ENCODE data around the gene SNRNP70. TPM values are rescaled to one million over a fixed set of nuclear protein-coding genes. Genes with fewer than 3 reads are reported as not detected.

The SNRNP70 gene
- total and polyA plus RNA-seq, 2 of the 13 experiments (the other 11 are each of a cell fraction or from before 2014, with no cell fraction given): 150 to 210 TPM

DNA sequence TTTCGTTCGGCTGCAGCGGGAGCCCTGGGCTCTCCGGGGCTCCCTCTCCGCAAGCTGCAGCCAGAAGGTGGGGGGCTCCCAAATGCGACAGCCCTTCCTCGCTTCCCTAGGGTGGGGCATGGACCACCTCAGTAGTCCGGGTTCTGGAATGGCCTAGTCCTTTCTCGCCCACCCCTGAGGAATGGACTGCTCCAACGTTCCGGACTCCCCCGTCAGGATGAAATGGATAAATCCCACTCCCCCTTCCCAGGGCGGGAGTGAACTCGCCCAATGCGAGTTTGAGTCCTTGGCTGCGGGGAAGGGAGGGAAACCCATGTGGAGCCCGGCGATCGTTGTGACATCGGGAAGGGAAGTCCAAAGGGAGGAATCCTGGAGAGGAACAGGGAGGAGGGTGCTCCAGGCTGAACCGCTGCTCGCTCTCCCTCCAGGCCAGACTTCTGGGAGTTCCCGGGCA is 64.4 kb downstream of the SNRNP70 start (continued):
- no peak for TF ChIP-seq ZNF552 (CRISPR knock-in tag; IDR thresholded peaks at IDR 0.05; ENCODE audit: borderline replicate concordance)
- TF ChIP-seq ZNF430 (CRISPR knock-in tag; IDR thresholded peaks at IDR 0.05): peak; percentile 41; the same call in 1 of the 2 replicates
- TF ChIP-seq YEATS2 (CRISPR knock-in tag; IDR thresholded peaks at IDR 0.05; ENCODE audit: borderline replicate concordance): peak; percentile 2; the same call in 1 of the 2 replicates
- TF ChIP-seq ZNF605 (CRISPR knock-in tag; IDR thresholded peaks at IDR 0.05): peak; percentile 67; the same call in 1 of the 2 replicates
- peak; percentile 37 for TF ChIP-seq PHF8 (CRISPR knock-in tag; IDR thresholded peaks at IDR 0.05)
- peak; percentile 36; the same call in 1 of the 2 replicates for TF ChIP-seq DMAP1 (CRISPR knock-in tag; IDR thresholded peaks at IDR 0.05)

GRCh38 chr19:49150106-49150943 is 65.1 kb downstream of the SNRNP70 start:
- CTCF ChIA-PET (ENCODE audit: low intra/inter-chr PET ratio, low total read pairs): no interaction called here
- DNase-seq (ENCODE audit: low spot score): peak; percentile 76
- Histone ChIP-seq H2AFZ (ENCODE audit: low read length) (no peak overlapping the region), H3K36me3 (replicated peaks in 1 of 2; ENCODE audit: control insufficient read depth in 1 of 2, insufficient read depth in 2 of 2, low read length in 2 of 2) (no peaks in the 10 kb centered on the region), H3K79me2 (ENCODE audit: insufficient read depth, low read length) (no peaks in the 10 kb centered on the region), H3K27me3 (ENCODE audit: control insufficient read depth in 1 of 2, insufficient read depth in 2 of 2, low read length in 2 of 2) (no peaks in the 10 kb centered on the region; a peak in 2 of 5 replicates), H3K9ac (ENCODE audit: insufficient read depth, low read depth, low read length) (peak overlapping the region; percentile 77), H3K4me3 (replicated peaks in 1 of 3; ENCODE audit: insufficient read depth in 1 of 3, low read depth in 2 of 3, low read length in 3 of 3) (peak overlapping the region; percentile 53 to 86 (median 63)), H3K9me3 (ENCODE audit: low read length) (no peaks in the 10 kb centered on the region), H3K27ac (ENCODE audit: extremely low read length, insufficient read depth, low read length) (peak overlapping the region; percentile 77), H4K20me1 (ENCODE audit: insufficient read depth, low read length) (no peaks in the 10 kb centered on the region), H3K4me2 (ENCODE audit: low read depth, low read length) (peak overlapping the region; percentile 94), H3K4me1 (ENCODE audit: insufficient read depth, low read length) (peaks cover 64% of the 10 kb centered on the region)
- POLR2A ChIA-PET: interaction anchor here (0.7 to 3.2 kb wide), 7 partner anchors 11 to 157 kb away, joined by 4 to 14 read pairs (median 7); partner anchors contain the start of genes GYS1, LIN7B and RUVBL2
- TSS peak; percentile 96 for BruUV-seq (replicated peaks)
- peak; percentile 46 for FAIRE-seq
- WGBS (ENCODE audit: low lambda C conversion rate): 0% methylated on average over 29 of the region's 75 CpGs
- ATAC-seq: peak; percentile 74
- intact Hi-C loops (cut with micrococcal nuclease; ENCODE audit: unreplicated experiment): loop anchor here (10.0 kb wide), 1 partner anchor 54 kb away; no protein-coding TSS in a partner anchor
- in situ Hi-C loops (cut with HindIII; ENCODE audit: extremely low pct_ligation_motif_present, low pct_unique_long_range_greater_than_20kb): loop anchor here (5.0 kb wide), 1 partner anchor 33 kb away; the partner anchor contains the start of genes C19orf73 and PPFIA3
- TF ChIP-seq ZNF232 (CRISPR knock-in tag; IDR thresholded peaks at IDR 0.05; ENCODE audit: borderline replicate concordance) (no peak; the same call in 1 of the 2 replicates), EP300 (IDR thresholded peaks at IDR 0.05; ENCODE audit: low read depth in 2 of 2, low read length in 2 of 2) (0 out of 4 replicates have a peak, but pooled peaks of 1 of the 2 experiments have one; percentile 30), EP300 (CRISPR knock-in tag; IDR thresholded peaks at IDR 0.05; ENCODE audit: borderline replicate concordance) (no peak), AHDC1 (CRISPR knock-in tag; IDR thresholded peaks at IDR 0.05; ENCODE audit: borderline replicate concordance) (0 out of 2 replicates have a peak, but pooled peaks have one; percentile 28), ZBTB7A (CRISPR knock-in tag; IDR thresholded peaks at IDR 0.05) (no peak), SP1 (IDR thresholded peaks at IDR 0.05) (no peak), SP1 (CRISPR knock-in tag; IDR thresholded peaks at IDR 0.05) (peak; percentile 13; the same call in 1 of the 2 replicates), ZNF550 (CRISPR knock-in tag; IDR thresholded peaks at IDR 0.05; ENCODE audit: borderline replicate concordance) (0 out of 2 replicates have a peak, but pooled peaks have one; percentile 38), MAZ (IDR thresholded peaks at IDR 0.05; ENCODE audit: borderline replicate concordance, low read depth, low read length) (no peak), MAZ (CRISPR knock-in tag; IDR thresholded peaks at IDR 0.05; ENCODE audit: low read depth) (peak; percentile 96), ZNF788 (CRISPR knock-in tag; IDR thresholded peaks at IDR 0.05; ENCODE audit: borderline replicate concordance) (peak; percentile 81)
